NOMO-1 treated with DMSO at 0.1 percent for 48 hours (cell line): Measurements from ENCODE around the gene IGFL3.
"Not testable (repeated sequence)": the region's sequence is repeated elsewhere in the genome, so short reads cannot be mapped to it uniquely, and the experiment has no call there.

Experiments
- DNase-seq: peaks from one replicate; lab custom pipeline; 2025; ENCODE audit not compliant: unreplicated experiment; lab: John Stamatoyannopoulos, UW

Gene IGFL3

DNA sequence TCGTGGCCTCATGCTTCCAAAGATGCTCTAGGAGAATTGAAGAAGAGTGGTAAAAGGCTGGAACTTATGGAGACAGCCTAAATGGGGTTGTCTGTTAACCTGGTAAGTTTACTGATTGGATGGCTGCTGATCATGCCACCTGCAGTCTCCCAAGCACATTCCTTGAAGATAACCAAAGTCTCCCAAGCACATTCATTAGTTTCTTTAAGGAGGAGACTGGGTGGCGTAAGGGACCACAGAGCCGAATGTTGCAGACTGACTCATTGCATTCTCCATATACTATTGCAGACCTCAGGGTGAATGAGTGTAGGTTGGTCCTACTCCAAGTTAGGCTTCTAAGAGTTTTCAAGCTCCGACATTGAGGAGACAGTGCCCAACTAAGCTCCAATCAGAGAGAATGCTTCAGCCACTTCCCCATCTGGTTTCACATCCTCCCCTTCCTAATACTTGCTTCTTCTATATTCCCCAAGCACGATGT is at the start of gene IGFL3:
IGFL3 (minus strand) TSS at position 51 of the 478 bp plus-strand sequence; CDS start at position 12, 39 bp downstream.
- peak; percentile 61 for DNase-seq

DNA sequence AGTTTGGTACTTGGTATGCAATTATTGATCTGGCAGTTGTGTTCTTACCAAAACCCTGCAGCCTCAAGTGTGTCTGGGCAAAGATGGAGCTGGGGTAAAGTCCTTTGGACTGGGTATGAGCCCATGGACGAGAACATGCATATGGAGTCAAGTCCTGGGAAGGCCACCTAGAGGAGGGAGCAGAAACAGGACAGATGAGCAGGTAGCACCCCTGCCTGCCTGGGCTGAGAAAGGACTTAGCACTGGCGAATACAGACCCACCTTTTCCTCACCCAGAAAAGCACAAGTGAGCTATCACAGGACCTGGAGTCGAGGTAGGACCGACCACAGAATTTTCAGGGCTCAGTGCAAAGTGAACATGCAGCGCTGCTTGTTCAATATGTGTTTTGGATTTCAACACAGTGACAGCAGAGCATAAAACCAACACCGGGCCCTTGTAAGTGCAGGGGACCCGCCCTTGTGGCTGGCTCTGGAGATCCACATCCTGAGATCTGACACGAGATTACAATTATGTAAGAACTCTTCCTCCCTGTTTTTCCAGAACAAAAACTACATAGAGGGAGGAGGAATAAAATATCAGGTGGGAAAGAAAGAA is 49.5 kb upstream of the IGFL3 start:
- peak; percentile 13 for DNase-seq

DNA sequence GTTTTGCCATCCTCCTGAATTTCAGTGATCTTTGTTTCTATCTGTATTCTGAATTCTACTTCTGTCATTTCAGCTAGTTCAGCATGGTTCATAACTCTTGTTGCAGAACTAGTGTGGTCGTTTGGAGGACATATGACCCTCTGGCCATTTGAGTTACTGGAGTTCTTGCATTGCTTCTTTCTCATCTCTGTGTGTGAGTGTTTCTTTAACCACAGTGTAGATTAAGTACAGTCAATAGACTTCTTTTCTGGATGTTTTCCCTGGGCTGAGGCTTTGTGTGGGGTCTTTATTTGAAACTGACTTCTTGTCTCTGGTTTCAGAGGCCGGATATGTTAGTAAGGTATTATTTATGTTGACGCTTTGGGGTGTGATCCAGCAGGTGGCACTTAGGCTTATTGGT is 38.2 kb upstream of the IGFL3 start:
- DNase-seq = no peak

DNA sequence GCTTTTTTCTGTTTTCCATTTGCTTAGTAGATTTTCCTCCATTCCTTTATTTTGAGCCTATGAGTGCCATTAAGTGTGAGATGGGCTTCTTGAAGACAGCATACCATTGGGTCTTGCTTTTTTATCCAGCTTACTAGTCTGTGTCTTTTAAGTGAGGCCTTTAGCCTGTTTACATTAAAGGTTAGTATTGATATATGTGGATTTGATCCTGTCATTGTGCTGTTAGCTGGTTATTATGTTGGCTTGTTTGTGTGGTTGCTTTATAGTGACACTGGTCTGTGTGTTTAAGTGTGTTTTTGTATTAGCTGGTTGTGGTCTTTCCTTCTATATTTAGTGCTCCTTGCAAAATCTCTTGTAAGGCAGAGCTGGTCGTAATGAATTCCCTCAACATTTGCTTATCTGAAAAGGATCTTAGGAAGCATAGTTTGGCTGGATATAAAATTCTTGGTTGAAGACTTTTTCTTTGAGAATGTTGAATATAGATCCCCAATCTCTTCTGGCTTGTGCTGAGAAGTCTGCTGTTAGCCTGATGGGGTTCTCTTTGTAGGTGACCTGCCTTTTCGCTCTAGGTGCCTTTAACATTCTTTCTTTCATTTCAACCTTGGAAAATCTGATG is 37.3 kb upstream of the IGFL3 start:
- not testable (repeated sequence) for DNase-seq

DNA sequence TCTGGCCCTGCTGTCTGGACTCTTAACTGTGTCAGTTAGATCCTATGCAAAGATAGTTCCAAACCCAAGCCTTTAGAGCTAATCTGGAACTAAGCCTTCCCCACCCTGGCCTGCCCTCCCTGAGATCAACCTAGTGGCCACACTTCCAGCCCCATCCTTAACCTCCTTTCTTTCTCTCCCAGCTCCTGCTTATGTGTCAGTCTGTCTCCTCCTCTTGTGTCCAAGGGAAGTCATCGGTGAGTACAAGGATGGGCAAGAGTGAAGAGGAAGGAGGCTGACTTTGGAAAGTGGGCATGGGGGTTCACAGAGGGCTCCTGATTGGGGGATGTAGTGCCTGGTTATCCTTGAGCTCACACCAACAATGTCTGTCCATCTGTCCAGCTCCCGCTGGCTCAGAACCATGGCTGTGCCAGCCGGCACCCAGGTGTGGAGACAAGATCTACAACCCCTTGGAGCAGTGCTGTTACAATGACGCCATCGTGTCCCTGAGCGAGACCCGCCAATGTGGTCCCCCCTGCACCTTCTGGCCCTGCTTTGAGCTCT is 35.8 kb upstream of the IGFL3 start:
- no peak for DNase-seq

DNA sequence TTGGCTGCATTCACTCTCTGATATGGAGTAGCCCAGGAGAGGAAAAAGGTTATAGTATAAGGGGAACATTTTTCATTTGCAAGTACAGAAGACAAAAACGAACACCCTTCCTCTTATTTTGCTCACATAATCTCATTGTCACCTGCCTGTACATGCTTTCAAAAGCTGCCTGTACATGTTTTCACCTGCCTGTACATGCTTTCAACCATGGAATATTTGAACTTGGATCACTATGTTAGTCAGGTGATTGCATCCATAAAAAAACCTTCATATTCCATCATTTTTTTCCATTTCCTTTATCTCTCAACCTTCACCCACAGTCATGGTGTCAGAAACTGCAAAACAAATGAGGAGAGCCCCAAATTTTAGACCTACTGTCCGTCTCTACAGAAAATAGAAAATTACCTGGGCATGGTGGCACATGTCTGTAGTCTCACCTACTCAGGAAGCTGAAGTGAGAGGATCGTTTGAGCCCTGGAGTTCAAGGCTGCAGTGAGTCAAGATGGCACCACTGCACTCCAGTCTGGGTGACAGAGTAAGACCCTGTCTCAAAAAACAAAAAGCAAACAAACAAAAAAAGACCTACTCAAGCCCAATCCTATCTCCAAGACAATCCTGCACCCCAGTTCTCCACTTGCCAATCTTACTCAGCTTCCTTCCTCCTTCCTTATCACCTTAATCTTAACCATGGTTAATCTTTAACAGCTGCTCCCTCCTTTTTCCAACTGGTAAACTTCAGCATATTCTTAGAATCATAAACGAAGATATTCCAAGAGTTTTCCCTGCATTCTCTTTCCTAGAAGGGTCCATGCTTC is 35.1 kb upstream of the IGFL3 start:
- DNase-seq = no peak

DNA sequence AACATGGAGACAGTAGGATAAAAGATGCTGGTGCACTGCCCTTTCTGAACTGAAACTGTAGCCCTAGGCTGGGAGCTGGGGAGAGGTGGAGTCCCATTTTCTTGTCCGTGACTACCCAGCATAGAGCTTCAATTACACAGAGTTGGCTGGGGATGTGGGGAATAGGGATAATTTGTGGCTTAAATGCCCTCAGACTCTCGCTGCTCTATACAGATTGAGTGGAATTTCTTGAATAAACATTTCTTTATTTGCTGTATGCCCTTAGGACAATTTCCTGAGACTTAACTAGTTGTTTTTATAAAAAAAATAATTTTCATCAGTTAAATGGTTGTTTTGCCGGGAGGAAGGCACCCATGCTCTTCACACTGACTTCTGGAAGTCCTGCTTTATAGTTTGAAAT is 30.7 kb upstream of the IGFL3 start:
- no peak for DNase-seq

DNA sequence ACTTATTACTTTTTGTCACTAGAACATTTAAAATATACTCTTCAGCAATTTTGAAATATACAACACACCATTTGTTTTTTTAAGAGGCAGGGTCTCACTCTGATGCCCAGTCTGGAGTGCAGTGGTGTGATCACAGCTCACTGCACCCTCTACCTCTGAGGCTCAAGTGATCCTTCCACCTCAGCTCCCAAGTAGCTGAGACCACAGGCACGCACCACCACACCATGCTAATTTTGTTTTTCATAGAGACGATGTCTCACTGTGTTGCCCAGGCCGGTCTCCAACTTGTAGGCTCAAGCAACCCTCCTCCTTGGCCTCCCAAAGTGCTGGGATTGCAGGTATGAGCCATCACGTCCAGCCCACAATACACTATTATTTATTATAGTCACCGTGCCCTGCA is 26.1 kb upstream of the IGFL3 start:
- no peak for DNase-seq

DNA sequence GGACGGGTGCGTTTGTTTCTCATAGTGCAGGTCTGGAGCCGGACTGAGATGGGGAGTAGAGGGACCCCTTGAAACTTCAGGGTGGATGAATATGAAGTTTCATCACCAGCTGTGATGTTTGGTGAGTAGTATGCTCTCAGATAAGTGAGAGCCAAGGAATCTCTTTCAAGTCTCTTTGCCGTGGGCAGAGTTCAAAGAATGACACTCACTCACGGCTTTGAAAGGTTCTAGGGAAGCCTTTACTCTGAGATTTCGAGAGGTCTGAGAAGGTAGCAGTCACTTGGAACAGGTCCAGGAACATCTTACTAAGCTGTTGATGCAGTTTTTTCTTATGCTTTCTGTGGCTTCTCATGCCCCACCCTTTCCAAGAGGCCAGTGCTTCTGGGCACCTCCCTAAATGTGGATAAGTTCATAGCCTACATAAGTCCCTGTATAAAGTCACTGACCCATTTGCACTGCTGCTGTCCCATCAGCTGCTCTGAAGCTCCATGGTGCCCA is 23.4 kb upstream of the IGFL3 start, which contains the start of gene IGFL2:
IGFL2 (plus strand) TSS at position 448 of the 498 bp plus-strand sequence; CDS start at position 489, 41 bp downstream.
- DNase-seq = no peak

DNA sequence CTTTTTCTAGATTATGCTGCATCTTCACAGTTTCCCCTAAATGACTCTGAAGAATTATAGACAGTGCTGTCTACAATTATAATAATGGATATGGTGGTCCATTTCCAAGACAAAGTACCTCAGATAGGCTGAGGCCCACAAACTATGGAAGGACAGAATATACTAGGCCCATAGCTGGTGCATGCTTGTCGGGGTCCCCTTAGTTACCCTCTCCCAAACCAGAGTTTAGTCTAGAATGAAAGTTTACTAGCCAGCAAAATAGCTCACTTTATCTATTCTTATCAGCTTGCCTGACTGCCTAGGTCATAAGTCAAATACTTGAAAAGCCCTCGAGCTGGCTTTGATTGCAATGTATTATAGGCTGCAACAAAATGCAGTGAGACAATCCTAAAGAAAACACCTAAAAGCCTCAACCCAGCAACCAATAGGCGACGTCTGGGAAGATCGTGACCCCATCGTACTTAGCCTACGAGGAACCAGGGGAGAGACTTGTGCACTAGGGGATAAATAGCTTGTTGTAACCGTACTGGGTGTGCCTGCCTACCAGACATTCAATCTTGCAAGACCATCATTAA is 22.8 kb upstream of the IGFL3 start:
- no peak for DNase-seq

DNA sequence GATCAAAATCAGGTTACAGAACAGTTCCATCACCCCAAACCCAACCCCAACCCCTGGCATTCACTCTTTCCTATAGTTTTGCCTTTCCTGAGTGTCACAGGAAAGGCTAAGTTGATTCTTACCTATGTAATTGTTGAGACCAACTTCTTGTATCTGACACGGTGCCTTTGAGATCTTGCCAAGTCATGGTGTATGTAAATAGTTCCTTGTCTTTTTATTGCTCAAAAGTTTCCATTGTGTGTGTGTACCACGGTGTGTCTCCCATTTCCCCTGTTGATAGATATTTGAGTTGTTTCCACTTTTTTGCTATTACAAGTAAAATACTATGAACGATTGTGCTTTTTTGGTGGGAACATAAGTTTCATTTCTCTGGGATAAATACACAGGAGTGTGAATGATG is 20.3 kb upstream of the IGFL3 start:
- DNase-seq = peak; percentile 10

DNA sequence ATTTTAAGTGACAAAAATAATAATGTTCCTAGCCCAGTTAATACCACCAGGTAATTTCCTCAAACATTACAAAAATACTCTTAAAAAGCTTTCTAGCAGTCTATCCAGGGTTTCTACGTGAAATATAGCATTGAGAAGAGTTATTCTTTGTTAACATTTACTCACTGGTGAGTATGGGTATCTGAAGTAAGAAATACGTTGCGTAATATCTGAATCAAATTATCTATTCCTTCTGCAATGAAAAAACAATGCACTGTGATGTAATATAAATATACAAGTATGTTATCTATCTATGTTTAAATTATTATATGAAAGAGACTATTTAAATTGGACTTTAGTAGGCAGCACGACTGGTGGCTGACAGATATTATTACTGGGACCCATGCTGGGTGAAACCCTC is 17.8 kb upstream of the IGFL3 start:
- no peak for DNase-seq

DNA sequence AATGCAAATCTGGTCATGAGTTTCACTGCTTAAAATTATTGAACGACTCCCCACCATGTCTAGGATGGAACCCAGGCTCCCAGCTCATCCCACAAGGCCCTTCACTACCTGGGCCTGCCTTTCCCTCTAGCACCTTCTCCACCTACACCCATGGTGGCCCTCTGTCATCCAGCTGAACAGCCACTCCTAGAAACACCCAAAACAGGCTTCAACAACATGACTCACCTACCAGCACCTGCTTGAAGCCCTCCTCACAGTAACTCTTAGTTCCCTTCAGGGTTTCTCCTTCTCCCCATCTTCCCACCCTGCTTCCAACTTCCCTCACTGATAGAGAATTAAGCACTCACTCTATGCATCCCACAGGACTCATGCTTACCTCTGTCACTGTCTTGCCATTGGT is 16.9 kb upstream of the IGFL3 start:
- DNase-seq = no peak

DNA sequence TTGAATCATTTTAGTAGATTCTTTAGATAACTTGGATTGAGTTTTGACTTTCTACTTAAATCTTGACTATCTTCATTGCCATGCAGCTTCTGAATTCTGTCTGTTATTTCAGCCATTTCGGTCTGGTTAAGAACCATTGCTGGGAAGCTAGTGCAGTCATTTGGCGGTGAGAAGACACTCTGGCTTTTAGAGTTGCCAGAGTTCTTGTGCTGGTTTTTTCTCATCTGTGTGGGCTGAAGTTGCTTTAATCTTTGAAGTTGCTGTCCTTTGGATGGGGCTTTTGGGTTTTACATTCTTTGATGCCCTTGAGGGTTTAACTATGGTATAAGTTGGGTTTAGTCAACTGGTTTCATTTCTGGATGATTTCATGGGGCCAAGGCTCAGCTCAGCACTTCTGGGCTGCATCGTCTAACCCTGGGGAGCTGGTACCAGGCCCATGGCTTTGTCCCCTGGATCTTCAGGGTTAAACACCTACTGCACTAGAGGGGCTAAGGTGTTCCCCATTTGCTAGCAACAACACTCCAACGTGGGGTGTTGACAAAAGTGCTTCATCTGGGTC is 13.5 kb upstream of the IGFL3 start:
- DNase-seq = no peak

DNA sequence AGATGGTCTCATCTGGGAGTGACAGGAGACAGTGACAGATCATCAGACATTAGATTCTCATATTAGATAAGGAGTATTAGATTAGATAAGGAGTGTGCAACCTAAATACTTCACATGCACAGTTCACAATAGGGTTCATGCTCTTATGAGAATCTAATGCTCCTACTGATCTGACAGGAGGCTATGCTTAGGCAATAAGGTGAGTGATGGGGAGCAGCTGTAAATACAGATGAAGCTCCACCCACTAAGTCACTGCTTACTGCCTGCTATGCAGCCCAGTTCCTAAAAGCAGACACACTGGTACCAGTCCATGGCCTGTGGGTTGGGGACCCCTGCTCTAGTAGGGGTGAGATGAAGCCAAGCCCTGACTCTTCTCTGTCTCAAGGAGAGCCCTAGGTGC is 10.0 kb upstream of the IGFL3 start:
- no peak for DNase-seq

DNA sequence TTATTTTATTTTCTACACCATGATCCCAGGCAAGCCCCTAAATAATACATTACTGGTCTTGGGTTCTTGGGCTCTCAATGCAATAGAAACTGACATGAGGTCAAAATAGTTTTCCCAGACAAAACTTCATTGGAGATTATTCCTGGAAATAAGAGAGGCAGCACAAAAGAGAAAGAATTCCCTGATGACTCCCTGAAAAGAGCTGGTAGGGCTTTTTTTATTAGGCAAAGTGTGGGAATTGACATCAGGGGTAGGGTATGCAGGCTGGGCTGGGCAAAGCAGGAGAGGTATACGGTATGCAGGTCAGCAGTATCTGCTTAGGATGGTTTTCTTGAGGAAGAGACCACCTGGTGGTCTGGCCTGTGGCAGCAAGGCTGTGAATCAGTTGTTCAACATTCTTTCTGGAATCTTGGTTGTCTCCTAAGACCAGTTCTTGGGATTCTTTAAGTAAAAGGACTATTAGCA is 9.3 kb upstream of the IGFL3 start:
- DNase-seq = no peak

DNA sequence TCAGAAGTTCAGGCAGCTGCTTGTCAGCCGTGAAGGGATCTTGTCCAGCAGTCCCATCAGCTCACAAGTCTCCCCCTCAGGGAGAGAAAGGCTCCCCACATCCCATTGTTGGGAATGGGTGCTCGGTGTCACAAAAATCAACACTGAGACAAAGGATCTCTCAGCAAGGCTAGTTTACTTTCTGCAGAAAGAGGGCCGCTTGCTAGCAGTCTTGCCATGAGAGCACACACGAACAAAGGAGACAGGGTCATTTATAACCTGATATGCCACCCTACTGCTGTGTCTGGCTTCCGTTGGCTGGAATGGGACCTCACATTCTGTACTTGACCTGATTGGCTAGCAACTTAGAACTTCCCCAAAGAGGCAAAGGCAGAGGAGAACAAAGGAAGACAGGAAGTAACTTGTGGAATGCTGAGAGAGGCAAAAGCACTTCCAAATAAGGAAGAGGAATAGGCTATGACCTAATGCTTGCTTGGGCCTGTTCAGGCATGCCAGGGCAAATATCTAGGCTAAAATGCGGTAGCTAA is 8.7 kb upstream of the IGFL3 start:
- peak; percentile 39 for DNase-seq

DNA sequence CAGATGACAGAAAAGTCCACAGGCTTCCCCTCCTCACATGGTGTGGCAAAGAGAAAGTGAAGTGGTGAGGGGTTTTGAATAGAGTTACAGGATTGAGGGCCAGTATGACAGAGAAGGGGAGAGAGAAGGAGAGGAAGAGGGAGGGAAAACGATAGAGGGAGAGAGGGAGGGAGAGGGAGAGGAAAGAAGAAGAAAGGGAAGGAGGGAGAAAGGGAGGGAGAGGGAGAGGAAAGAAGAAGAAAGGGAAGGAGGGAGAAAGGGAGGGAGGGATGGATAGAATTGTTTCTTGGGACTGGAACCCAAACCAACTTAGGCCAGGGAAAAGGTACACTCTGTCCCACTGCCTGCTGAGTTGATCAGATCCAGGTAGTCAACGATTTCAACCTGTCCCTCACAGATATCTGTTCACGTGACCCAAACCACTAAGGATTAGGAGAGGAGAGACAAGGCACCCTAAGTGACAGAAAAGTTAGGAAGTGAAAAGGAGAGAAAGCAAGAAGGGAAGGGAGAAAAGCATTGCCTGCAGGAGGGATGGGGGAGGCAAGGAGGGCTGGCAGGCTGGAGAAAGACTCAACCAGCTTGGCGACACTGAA is 8.1 kb upstream of the IGFL3 start:
- no peak for DNase-seq

DNA sequence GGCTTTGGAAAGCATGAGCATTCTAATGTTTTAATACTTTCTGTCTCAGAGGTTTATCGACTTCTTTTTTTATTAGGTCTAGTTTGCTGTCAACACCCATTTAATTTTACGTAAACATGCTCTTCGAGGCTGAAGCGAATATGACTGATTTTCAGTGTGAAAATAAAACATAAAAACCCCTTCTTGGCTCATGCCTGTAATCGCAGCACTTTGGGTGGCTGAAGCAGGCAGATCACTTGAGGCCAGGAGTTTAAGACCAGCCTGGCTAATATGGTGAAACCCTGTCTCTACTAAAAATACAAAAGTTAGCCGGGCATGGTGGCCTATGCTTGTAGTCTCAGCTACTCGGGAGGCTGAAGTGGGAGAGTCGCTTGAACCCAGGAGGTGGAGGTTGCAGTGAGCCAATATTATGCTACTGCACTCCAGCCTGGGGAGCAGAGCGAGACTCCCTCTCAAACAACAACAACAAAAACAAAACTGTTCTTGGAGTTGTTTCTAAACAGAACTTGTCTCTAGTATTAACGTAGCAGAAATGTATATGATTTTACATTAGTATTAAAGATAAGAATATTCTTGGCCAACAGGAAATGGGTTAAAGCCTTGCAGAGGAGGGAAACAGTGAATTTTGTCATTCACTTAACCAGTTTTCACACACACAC is 7.1 kb upstream of the IGFL3 start:
- DNase-seq = no peak
